ENCODE data around the gene LTBR.

DNA sequence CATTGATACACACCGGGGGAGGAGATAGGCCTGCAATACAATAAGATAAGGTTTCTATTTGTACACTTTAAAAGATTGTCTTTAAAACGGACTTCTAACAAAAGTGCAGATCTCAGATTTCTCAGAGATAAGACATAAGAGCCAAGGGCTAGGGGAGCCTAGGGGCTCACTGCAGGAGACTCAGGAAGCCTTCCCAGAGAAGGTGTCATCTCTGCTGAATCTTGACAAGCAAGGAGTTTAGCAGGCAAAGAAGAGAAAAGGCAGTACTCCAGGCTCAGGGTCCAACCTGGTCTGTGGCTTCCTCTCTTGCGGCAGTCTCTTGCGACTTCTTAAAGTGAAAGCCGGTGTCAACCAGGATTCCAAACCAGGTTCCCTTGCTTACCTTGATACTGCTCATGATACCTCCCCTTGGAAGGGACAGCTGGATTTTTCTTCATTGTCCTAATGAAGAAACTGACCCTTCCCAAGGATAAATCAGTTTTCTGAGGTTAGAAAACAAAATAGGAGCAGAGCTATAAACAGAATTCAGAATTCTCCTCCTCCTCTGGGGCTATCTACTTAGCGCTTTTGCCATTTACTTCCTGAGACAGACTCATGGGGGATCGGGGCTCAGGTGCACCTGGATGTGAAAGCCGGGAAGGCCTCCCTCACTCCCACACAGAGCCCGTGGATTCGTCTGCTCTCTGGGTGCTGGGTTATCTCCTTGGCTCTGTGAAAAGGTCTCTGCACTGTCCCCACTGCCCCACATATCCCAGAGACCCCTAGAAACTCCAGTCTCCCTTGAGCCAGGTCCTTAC lies 6.9 kb upstream of the LTBR start:
- TF ChIP-seq POLR2AphosphoS5 (IDR thresholded peaks at IDR 0.05), result no peak
- no peak for TF ChIP-seq POLR2A (IDR thresholded peaks at IDR 0.05)
- no peak for TF ChIP-seq CTCF (IDR thresholded peaks at IDR 0.05)
